K562 (cell line): ENCODE data around the gene IRF9. TPM values are rescaled to one million over a fixed set of nuclear protein-coding genes. Genes with fewer than 3 reads are reported as not detected.
A peak's percentile ranks its signal among the peaks of the same experiment; 100 is the strongest.

Experiments used
- ATAC-seq: fragments of 200-7000 bp; cut with Tn5 transposase; 3 replicates; pipeline ENCODE4 v1.9.1; 2020; ENCODE audit warnings: moderate library complexity
- Bru-seq: library from RNA; stranded (reverse); fragments of 400-500 nt; gene quantifications from one replicate; lab custom pipeline; 2021; lab: Mats Ljungman, UMichigan
- BruChase-seq, 2 experiments: library from RNA; stranded (reverse); fragments of 400-500 nt; gene quantifications; one replicate each; lab custom pipeline; 2021; lab: Mats Ljungman, UMichigan
- BruUV-seq: library from RNA; stranded (reverse); fragments of 400-500 nt; replicated peaks from 2 replicates; lab custom pipeline; 2021; lab: Mats Ljungman, UMichigan
- CTCF ChIA-PET: fragments of 300-600 bp; formaldehyde crosslinking; extraction: SDS; loops from one replicate; lab custom pipeline; 2021; ENCODE audit warnings: low intra/inter-chr PET ratio; lab: Yijun Ruan, JAX
- POLR2A ChIA-PET: fragments of 300-600, 350-650 bp; sonication (Branson Sonifier 250); formaldehyde crosslinking; extraction: SDS; loops from one replicate; lab custom pipeline; 2021; ENCODE audit warnings: antibody characterized with exemption, inconsistent platforms; lab: Yijun Ruan, JAX
- DNase-seq, 4 experiments: peaks; one replicate each; pipeline versions ENCODE4 v3.0.0 to v3.0.0-alpha.2; 2011 to 2018; ENCODE audit warnings: low spot score in 3 of 4, mixed read lengths in 3 of 4; ENCODE audit errors: extremely low read depth in 1 of 4
- FAIRE-seq: peaks from 2 replicates; lab custom pipeline; 2011; peaks lifted over from hg19 to GRCh38; lab: Jason Lieb, UNC
- H2AFZ ChIP-seq: 2 replicates; pipeline ENCODE4 v1.6.0; 2011; ENCODE audit warnings: low read depth, low read length, control low read depth, inconsistent platforms
- H3K27ac ChIP-seq: fragments of 200-600 bp; 3 replicates; pipeline ENCODE4 v1.8.0; 2011; ENCODE audit warnings: low read depth, mild to moderate bottlenecking, control low read depth, inconsistent platforms, low read length, moderate library complexity, mixed read lengths; ENCODE audit errors: extremely low read depth
- H3K27me3 ChIP-seq, 2 experiments: fragments of 300-600 bp in 1 of 2; 2 replicates in 1 of 2; 3 replicates in 1 of 2; pipeline versions ENCODE4 v1.6.0 to v1.8.0; 2011; ENCODE audit warnings: inconsistent platforms in 2 of 2, low read length in 2 of 2, mild to moderate bottlenecking in 1 of 2, mixed read lengths in 1 of 2, moderate library complexity in 1 of 2; ENCODE audit not compliant: control insufficient read depth in 2 of 2, insufficient read depth in 2 of 2
- H3K36me3 ChIP-seq: fragments of 300-600 bp; 3 replicates; pipeline ENCODE4 v1.8.0; 2011; ENCODE audit warnings: mild to moderate bottlenecking, low read length, inconsistent platforms; ENCODE audit not compliant: control insufficient read depth, insufficient read depth
- H3K4me1 ChIP-seq, 2 experiments: fragments of 200-600 bp in 1 of 2; replicated peaks in 1 of 2; 2 replicates in 1 of 2; 3 replicates in 1 of 2; pipeline versions ENCODE4 v1.5.1 to v1.8.0; 2011; ENCODE audit warnings: inconsistent platforms in 2 of 2, low read length in 2 of 2, mild to moderate bottlenecking in 1 of 2, mixed read lengths in 1 of 2, moderate library complexity in 1 of 2; ENCODE audit not compliant: control insufficient read depth in 2 of 2, insufficient read depth in 2 of 2
- H3K4me2 ChIP-seq: 2 replicates; pipeline ENCODE4 v1.6.1; 2011; ENCODE audit warnings: low read length, control low read depth, inconsistent platforms, mixed read lengths; ENCODE audit not compliant: insufficient read depth
- H3K4me3 ChIP-seq: fragments of 200-600 bp; sonication (generic), shearing (Covaris generic); 2 replicates; pipeline ENCODE4 v1.5.1; 2016; ENCODE audit warnings: control low read depth, inconsistent platforms
- H3K79me2 ChIP-seq: fragments of 200-600 bp; 3 replicates; pipeline ENCODE4 v1.8.0; 2011; ENCODE audit warnings: low read length, inconsistent platforms; ENCODE audit not compliant: control insufficient read depth, insufficient read depth
- H3K9ac ChIP-seq, 2 experiments: 2 replicates each; pipeline versions ENCODE4 v1.6.0 to v1.6.1; 2011; ENCODE audit warnings: low read depth in 2 of 2, low read length in 2 of 2, control low read depth in 1 of 2, inconsistent platforms in 1 of 2, mild to moderate bottlenecking in 1 of 2, mixed read lengths in 1 of 2; ENCODE audit not compliant: insufficient read depth in 1 of 2
- H3K9me1 ChIP-seq: one replicate; pipeline ENCODE4 v1.6.0; 2011; ENCODE audit warnings: inconsistent platforms, mild to moderate bottlenecking, low read length, moderate library complexity; ENCODE audit not compliant: control insufficient read depth, insufficient read depth
- H3K9me3 ChIP-seq: replicated peaks from 2 replicates; pipeline ENCODE4 v1.5.1; 2011; ENCODE audit warnings: low read depth, low read length, inconsistent platforms; ENCODE audit not compliant: control insufficient read depth, insufficient read depth
- H4K20me1 ChIP-seq: replicated peaks from 2 replicates; pipeline ENCODE4 v1.6.1; 2011; ENCODE audit warnings: low read length, inconsistent platforms, mixed read lengths; ENCODE audit not compliant: control insufficient read depth, insufficient read depth
- ESRRA ChIP-seq: fragments of 450-650 bp; IDR thresholded peaks from 2 replicates; pipeline ENCODE4 v1.6.1; 2014; ENCODE audit warnings: low read depth, mild to moderate bottlenecking, moderate library complexity, borderline replicate concordance
- GATA2 ChIP-seq: sonication (generic); formaldehyde crosslinking; IDR thresholded peaks from 2 replicates; pipeline ENCODE4 v1.4.0; 2020; ENCODE audit warnings: mild to moderate bottlenecking, missing genetic modification reagents
- HMGXB4 ChIP-seq: sonication (generic); formaldehyde crosslinking; IDR thresholded peaks from 2 replicates; pipeline ENCODE4 v1.8.1; 2023; ENCODE audit warnings: mild to moderate bottlenecking, missing genetic modification reagents
- JUND ChIP-seq, 2 experiments: IDR thresholded peaks; 2 replicates in 1 of 2; 3 replicates in 1 of 2; pipeline ENCODE4 v1.6.1; 2011; ENCODE audit warnings: borderline replicate concordance in 2 of 2, low read depth in 2 of 2, low read length in 2 of 2, improper control_type of control experiment in 1 of 2, missing biosample characterization in 1 of 2, missing genetic modification characterization in 1 of 2, missing genetic modification reagents in 1 of 2
- THRAP3 ChIP-seq: fragments of 450-650 bp; IDR thresholded peaks from 2 replicates; pipeline ENCODE4 v1.6.1; 2016; ENCODE audit warnings: mild to moderate bottlenecking, inconsistent platforms, borderline replicate concordance
- ZNF184 ChIP-seq: sonication (generic); formaldehyde crosslinking; IDR thresholded peaks from 2 replicates; pipeline ENCODE4 v1.5.0; 2020; ENCODE audit warnings: missing genetic modification reagents
- ZNF354B ChIP-seq: fragments of 250-450 bp; sonication (Bioruptor Pico); IDR thresholded peaks from 2 replicates; pipeline ENCODE4 v1.4.0; 2020
- ZNF395 ChIP-seq: fragments of 200-800 bp; sonication (Bioruptor generic); IDR thresholded peaks from 2 replicates; pipeline ENCODE4 v1.6.1; 2017; ENCODE audit warnings: missing genetic modification characterization, missing compliant biosample characterization
- ZNF699 ChIP-seq: fragments of 250-450 bp; sonication (Bioruptor Pico); IDR thresholded peaks from 2 replicates; pipeline ENCODE4 v1.8.0; 2021; ENCODE audit warnings: mild to moderate bottlenecking, moderate library complexity; ENCODE audit not compliant: insufficient replicate concordance
- WGBS: fragments of 100-300 bp; shearing (Covaris generic); methylation state at CpG from one replicate; pipeline ENCODE4 v1.1.6; 2016; ENCODE audit warnings: low coverage, mixed read lengths; ENCODE audit not compliant: insufficient coverage; ENCODE audit errors: missing lambda C conversion rate; 5-methylcytosine and 5-hydroxymethylcytosine counted together
- in situ Hi-C: fragments of 300-500 bp; cut with MboI; formaldehyde crosslinking; loops from 4 replicates; pipeline ENCODE4 v1.15.0; 2018; ENCODE audit warnings: inconsistent platforms, mixed read lengths
- intact Hi-C: fragments of 100-400 bp; cut with micrococcal nuclease; formaldehyde crosslinking; loops from 2 replicates; pipeline ENCODE4 v1.14.2; 2022
- long read RNA-seq, 3 experiments: library from polyadenylated mRNA in 2 of 3; library from RNA in 1 of 3; unstranded in 2 of 3; stranded (forward) in 1 of 3; transcript quantifications; one replicate each; pipeline ENCODE4 v2.0.0, GENCODE V29; 2019 to 2022
- polyA minus RNA-seq, 3 experiments: library from RNA; depleted of rRNA, polyadenylated mRNA; stranded (reverse); fragments of >200 nt; gene quantifications; 2 replicates each; pipeline ENCODE4 v1.2.3, GENCODE V29; 2011
- polyA plus RNA-seq, 8 experiments: library from polyadenylated mRNA; depleted of rRNA in 4 of 8; stranded (reverse) in 5 of 8; unstranded in 3 of 8; fragments of >200 nt; fragmentation: Nextera tagmentation in 2 of 8; fragmentation: Illumina TruSeq in 1 of 8; extraction: Ambion mirVana in 2 of 8; extraction: Trizol in 1 of 8; gene quantifications; 2 replicates each; pipeline versions ENCODE4 v1.2.1 to v1.2.3, GENCODE V29; 2011 to 2014; ENCODE audit warnings: inconsistent platforms in 1 of 8, missing spikeins in 1 of 8
- total RNA-seq, 7 experiments: library from RNA; depleted of rRNA in 6 of 7; stranded (reverse); fragments of >200 nt in 6 of 7; fragmentation: Illumina TruSeq in 2 of 7; extraction: Trizol in 2 of 7; gene quantifications; 2 replicates each; pipeline versions ENCODE4 v1.2.1 to v1.2.3, GENCODE V29; 2011 to 2021; ENCODE audit warnings: low replicate concordance in 1 of 7

The IRF9 gene
- total RNA-seq (2011; cell fraction: chromatin; rRNA removed; ENCODE audit: low replicate concordance): 81.4 and 153 TPM in 2 replicates
- 68.0 and 70.8 TPM in 2 replicates for total RNA-seq (2011; cell fraction: nucleolus; rRNA removed)
- total RNA-seq (2011; cell fraction: nucleoplasm; rRNA removed): 73.3 and 91.5 TPM in 2 replicates
- 4.3 and 10.4 TPM in 2 replicates for total RNA-seq (2014; rRNA removed)
- 5.8 and 9.5 TPM in 2 replicates for total RNA-seq (2014; rRNA removed; fragmentation: Illumina TruSeq; extraction: Trizol)
- total RNA-seq (2015; rRNA removed; fragmentation: Illumina TruSeq; extraction: Trizol): 6.1 and 7.1 TPM in 2 replicates
- 7.8 and 10.7 TPM in 2 replicates for total RNA-seq (2021)
- 14.8 and 17.9 TPM in 2 replicates for polyA plus RNA-seq (2011; rRNA removed)
- polyA plus RNA-seq (2011; cell fraction: cytosol; rRNA removed): 12.1 and 12.7 TPM in 2 replicates
- polyA plus RNA-seq (2011; cell fraction: nucleus; rRNA removed): 100 and 115 TPM in 2 replicates
- polyA plus RNA-seq (2012): 11.0 and 18.6 TPM in 2 replicates
- 7.1 and 7.4 TPM in 2 replicates for polyA plus RNA-seq (2014; fragmentation: Illumina TruSeq; extraction: Trizol)
- polyA plus RNA-seq (2014; fragmentation: Nextera tagmentation; extraction: Ambion mirVana): 1 to 10 TPM in 1 of 2 experiments, under 1 TPM in 1; 0.79 to 2.7 TPM
- 11.1 and 14.3 TPM in 2 replicates for polyA plus RNA-seq (2014; rRNA removed)
- 11.7 and 18.8 TPM in 2 replicates for polyA minus RNA-seq (2011; rRNA and poly(A)+ RNA removed)
- 2.8 and 3.9 TPM in 2 replicates for polyA minus RNA-seq (2011; cell fraction: cytosol; rRNA and poly(A)+ RNA removed)
- 13.7 and 14.9 TPM in 2 replicates for polyA minus RNA-seq (2011; cell fraction: nucleus; rRNA and poly(A)+ RNA removed)
- Bru-seq, nascent RNA: percentile 51 among the genes with signal in this experiment
- percentile 58 among the genes with signal in this experiment for BruChase-seq, experiment 1, labeled RNA remaining after a 2-hour chase
- percentile 64 among the genes with signal in this experiment for BruChase-seq, experiment 2, labeled RNA remaining after a 6-hour chase
- long read RNA-seq, experiment 1, partial matches to known transcripts: 1 of 7 reads
- long read RNA-seq, experiment 1, other reads (novel, unspliced or antisense): 2 of 7 reads
- long read RNA-seq, experiment 2, partial matches to known transcripts: 2 of 5 reads
- long read RNA-seq, experiment 2, other reads (novel, unspliced or antisense): 2 of 5 reads
- long read RNA-seq, experiment 3, partial matches to known transcripts: 2 of 8 reads
- long read RNA-seq, experiment 3, other reads (novel, unspliced or antisense): 2 of 8 reads

GRCh38 chr14:24160850-24161804 is at the start of gene IRF9:
Gene IRF9 (plus strand): TSS chr14:24161265. CDS start chr14:24162145, 880 bp downstream.
- Histone ChIP-seq H3K79me2 (peaks cover 10% of the 10 kb centered on the region; the same call in 2 of the 3 replicates), H3K9me1 (no peaks in the 10 kb centered on the region), H3K9me3 (no peaks in the 10 kb centered on the region), H3K4me3 (peak within 1 kb of the TSS; percentile 50), H3K4me1 (peaks cover 10 to 23% of the 10 kb centered on the region in 2 experiments; a peak in 4 of 5 replicates), H2AFZ (peak within 1 kb of the TSS; percentile 82), H3K4me2 (peak within 1 kb of the TSS; percentile 95), H4K20me1 (no peaks in the 10 kb centered on the region), H3K27me3 (no peaks in the 10 kb centered on the region), H3K36me3 (peaks cover 69% of the 10 kb centered on the region; the same call in 2 of the 3 replicates), H3K27ac (peak within 1 kb of the TSS; percentile 76), H3K9ac (peak within 1 kb of the TSS; percentile 78 to 92)
- FAIRE-seq (peak; percentile 99), ATAC-seq (peak; percentile 99), DNase-seq (peak; percentile 88 to 96 (median 90))
- CTCF ChIA-PET: interaction anchor here (0.6 to 0.8 kb wide), 2 partner anchors 147 to 171 kb away, joined by 3 to 4 read pairs; no protein-coding TSS in a partner anchor
- in situ Hi-C loops: no loop called here
- POLR2A ChIA-PET: interaction anchor here (0.6 to 1.9 kb wide), 13 partner anchors 10 to 119 kb away, joined by 3 to 9 read pairs (median 5); partner anchors contain the start of genes CARMIL3, IPO4, PCK2 and RNF31
- BruUV-seq: TSS peak; percentile 40
- intact Hi-C loops: no loop called here
- WGBS: 0% methylated on average over 12 of the region's 12 CpGs
- no peak for TF ChIP-seq ZNF354B (CRISPR knock-in tag)
- TF ChIP-seq ZNF699: no peak
- TF ChIP-seq HMGXB4 (CRISPR knock-in tag): no peak
- TF ChIP-seq JUND (IDR thresholded peaks at IDR 0.05; ENCODE audit: borderline replicate concordance, low read depth, low read length): peak; percentile 52; the same call in 1 of the 2 replicates
- TF ChIP-seq JUND (tag; IDR thresholded peaks at IDR 0.05; ENCODE audit: borderline replicate concordance, low read depth, low read length): no peak; the same call in 2 of the 3 replicates
- TF ChIP-seq THRAP3: no peak
- no peak for TF ChIP-seq ZNF184 (CRISPR knock-in tag)
- peak; percentile 67; the same call in 1 of the 2 replicates for TF ChIP-seq ESRRA
- TF ChIP-seq ZNF395 (CRISPR knock-in tag): peak; percentile 52; the same call in 1 of the 2 replicates
- TF ChIP-seq GATA2: 0 out of 2 replicates have a peak, but pooled peaks have one; percentile 16
